ENCODE results near the gene CYSRT1.
A peak's percentile ranks its signal among the peaks of the same experiment; 100 is the strongest.

The CYSRT1 gene

DNA sequence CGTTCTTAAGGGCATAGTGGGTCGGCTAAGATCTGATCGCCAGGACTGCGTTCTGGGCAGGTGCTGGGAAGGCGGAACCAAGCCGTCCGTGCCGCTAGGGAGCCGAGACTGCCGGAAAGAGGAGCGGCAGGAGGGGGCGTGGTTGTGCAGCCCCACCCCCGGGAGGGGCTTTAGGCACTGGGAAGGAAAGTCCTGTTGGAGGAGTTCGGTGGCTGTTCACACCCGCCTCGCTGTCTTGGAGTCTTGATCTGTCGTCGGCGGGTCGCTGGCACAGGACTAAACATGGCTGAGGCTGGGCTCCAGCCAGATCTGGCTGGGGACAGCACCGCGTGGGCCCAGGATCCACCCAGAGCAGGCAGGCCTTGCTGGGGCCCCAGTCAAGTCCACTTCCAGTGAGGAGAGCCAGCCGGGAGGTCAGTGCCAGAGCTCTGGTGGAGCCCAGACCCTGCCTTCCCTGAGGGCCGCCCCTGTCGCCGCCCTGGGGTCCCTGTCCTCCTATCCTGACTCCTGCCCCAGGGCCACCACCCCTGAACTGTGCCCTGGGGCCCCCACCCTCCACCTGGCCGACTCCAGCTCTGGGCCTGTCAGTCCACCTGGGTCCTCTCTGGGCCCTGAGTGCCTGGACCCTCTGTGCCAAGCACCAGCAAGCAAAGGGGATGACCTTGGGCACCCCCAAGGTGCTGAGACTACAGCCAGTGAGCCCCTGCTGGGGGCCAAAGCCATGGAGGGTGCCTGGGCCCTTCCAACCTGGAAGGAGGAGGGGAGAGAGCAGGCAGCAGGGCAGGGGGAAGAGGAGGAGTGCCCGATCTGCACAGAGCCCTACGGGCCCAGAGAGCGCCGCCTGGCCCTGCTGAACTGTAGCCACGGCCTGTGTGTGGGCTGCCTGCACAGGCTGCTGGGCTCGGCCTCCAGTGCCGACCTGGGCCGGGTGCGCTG, 7.4 kb upstream of the CYSRT1 start:
- peak; percentile 55 for DNase-seq (ENCODE audit: extremely low spot score)
- POLR2A ChIA-PET = interaction anchor here (0.9 to 3.8 kb wide), 5 partner anchors 13 to 28 kb away, joined by 3 to 16 read pairs (median 3); partner anchors contain the start of genes NDOR1, TMEM203 and TPRN
- CTCF ChIA-PET = no interaction called here
- TF ChIP-seq SP1 (IDR thresholded peaks at IDR 0.05) (no peak), BHLHE40 (IDR thresholded peaks at IDR 0.05; ENCODE audit: borderline replicate concordance) (no peak), ZNF384 (IDR thresholded peaks at IDR 0.05) (no peak), LEF1 (IDR thresholded peaks at IDR 0.05; ENCODE audit: borderline replicate concordance) (no peak), FOXK2 (IDR thresholded peaks at IDR 0.05) (no peak), TARDBP (IDR thresholded peaks at IDR 0.05) (no peak)
- TF ChIP-seq, protein P1, sequence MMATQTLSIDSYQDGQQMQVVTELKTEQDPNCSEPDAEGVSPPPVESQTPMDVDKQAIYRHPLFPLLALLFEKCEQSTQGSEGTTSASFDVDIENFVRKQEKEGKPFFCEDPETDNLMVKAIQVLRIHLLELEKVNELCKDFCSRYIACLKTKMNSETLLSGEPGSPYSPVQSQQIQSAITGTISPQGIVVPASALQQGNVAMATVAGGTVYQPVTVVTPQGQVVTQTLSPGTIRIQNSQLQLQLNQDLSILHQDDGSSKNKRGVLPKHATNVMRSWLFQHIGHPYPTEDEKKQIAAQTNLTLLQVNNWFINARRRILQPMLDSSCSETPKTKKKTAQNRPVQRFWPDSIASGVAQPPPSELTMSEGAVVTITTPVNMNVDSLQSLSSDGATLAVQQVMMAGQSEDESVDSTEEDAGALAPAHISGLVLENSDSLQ (IDR thresholded peaks at IDR 0.05) = no peak

DNA sequence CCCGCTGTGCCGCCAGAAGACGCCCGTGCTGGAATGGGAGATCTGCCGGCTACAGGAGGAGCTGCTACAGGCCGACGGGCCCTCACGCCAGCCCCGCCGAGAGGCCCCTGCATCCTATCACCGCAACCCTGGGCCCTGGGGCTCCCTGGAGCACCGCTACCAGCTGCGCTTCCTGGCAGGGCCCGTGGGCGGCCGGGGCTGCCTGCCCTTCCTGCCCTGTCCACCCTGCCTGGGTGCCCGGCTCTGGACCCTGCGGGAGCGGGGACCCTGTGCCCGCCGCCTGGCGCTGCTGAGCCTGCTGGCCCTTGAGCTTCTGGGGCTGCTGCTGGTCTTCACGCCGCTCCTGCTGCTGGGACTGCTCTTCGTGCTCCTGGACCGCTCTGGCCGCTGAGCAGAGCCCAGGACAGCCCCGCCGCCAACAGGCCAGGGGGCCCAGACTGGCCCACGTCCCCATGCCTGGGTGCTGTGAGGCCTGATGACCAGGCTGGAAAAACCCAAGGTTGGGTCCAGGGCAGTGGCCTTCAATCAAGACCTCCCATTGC, 6.7 kb upstream of the CYSRT1 start:
- ChIA-PET POLR2A (interaction anchor here (1.7 kb wide), 1 partner anchor 14 kb away, joined by 5 read pairs; the partner anchor contains the start of genes NDOR1 and TMEM203), CTCF (no interaction called here)
- DNase-seq (ENCODE audit: extremely low spot score) = no peak
- TF ChIP-seq ZNF384 (IDR thresholded peaks at IDR 0.05) (no peak), TARDBP (IDR thresholded peaks at IDR 0.05) (no peak), CTBP1 (IDR thresholded peaks at IDR 0.05; ENCODE audit: borderline replicate concordance) (no peak), FOXM1 (IDR thresholded peaks at IDR 0.05; ENCODE audit: borderline replicate concordance) (no peak), HDGF (IDR thresholded peaks at IDR 0.05; ENCODE audit: borderline replicate concordance) (no peak), SUZ12 (IDR thresholded peaks at IDR 0.05) (no peak), ARNT (IDR thresholded peaks at IDR 0.05) (no peak), LEF1 (IDR thresholded peaks at IDR 0.05; ENCODE audit: borderline replicate concordance) (no peak), L3MBTL2 (conservative IDR thresholded peaks at IDR 0.05) (no peak), SP1 (IDR thresholded peaks at IDR 0.05) (no peak), BHLHE40 (IDR thresholded peaks at IDR 0.05; ENCODE audit: borderline replicate concordance) (no peak), ELF4 (IDR thresholded peaks at IDR 0.05) (no peak), FOXA1 (IDR thresholded peaks at IDR 0.05) (no peak), NFRKB (IDR thresholded peaks at IDR 0.05) (no peak), FOXK2 (IDR thresholded peaks at IDR 0.05) (no peak)
- TF ChIP-seq, protein P1 (IDR thresholded peaks at IDR 0.05) = no peak

DNA sequence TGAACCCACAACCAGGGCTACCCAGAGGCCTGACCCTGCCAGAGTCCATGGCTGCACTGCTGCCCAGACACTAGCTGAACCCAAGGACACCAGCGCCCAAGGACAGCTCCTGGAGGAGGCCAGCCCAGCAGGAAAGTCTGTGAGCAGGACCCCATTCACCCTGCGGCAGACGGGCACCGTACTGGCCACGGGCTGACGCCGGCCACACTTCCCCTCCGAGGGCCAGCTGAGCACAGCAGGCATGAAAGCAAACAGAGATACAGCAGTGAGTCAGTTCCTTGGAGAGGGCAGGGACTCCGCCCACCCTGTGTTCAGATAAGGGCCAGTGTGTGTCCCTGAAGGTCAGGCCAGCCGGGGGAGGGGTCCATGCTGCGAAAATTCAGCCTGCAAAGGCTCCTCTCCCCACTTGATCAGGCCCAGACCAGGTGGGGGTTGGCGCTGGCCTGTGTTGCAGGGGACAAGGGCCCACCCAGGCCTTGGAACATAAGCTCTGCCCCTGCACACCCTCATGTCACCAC, 6.2 kb upstream of the CYSRT1 start:
- DNase-seq (ENCODE audit: extremely low spot score) = no peak
- ChIA-PET CTCF (no interaction called here), POLR2A (interaction anchor here (1.1 to 1.7 kb wide), 2 partner anchors 14 to 30 kb away, joined by 3 to 5 read pairs; partner anchors contain the start of genes ANAPC2, NDOR1, SSNA1 and TMEM203)
- TF ChIP-seq BHLHE40 (IDR thresholded peaks at IDR 0.05; ENCODE audit: borderline replicate concordance) (no peak), TARDBP (IDR thresholded peaks at IDR 0.05) (no peak), FOXK2 (IDR thresholded peaks at IDR 0.05) (no peak), NFRKB (IDR thresholded peaks at IDR 0.05) (no peak), FOXA1 (IDR thresholded peaks at IDR 0.05) (no peak), ARNT (IDR thresholded peaks at IDR 0.05) (no peak)
- TF ChIP-seq, protein P1 (IDR thresholded peaks at IDR 0.05) = no peak

DNA sequence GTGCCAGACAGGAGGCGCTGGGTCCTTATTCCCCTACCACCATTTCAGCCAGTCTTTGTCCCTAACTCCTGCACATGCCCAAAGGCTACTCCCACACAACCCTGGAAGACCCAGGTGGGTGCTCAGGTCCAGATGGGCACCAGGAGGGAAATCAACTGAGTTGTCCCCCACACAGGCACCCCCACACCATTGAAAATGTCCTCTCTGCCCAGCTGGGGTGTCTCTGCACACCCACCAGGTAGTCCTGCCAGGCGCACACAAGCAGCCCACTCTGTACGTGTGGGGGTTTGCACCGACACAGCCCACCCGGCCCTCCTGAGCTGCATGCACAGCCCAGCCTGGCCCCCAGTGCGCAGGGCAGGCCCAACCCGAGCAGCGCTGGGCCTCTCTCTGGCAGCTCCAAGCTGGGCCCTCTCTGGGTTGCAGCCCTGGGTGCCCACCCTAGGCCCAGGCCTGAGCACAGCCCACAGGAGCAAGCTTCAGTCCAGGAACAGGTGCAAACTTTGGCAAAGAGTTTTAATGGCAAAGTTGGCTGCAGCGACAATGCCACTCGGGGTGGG, 5.1 kb upstream of the CYSRT1 start:
- CTCF ChIA-PET = no interaction called here
- no peak for DNase-seq (ENCODE audit: extremely low spot score)
- TF ChIP-seq CTBP1 (IDR thresholded peaks at IDR 0.05; ENCODE audit: borderline replicate concordance) = no peak
- no peak for TF ChIP-seq FOXM1 (IDR thresholded peaks at IDR 0.05; ENCODE audit: borderline replicate concordance)
- TF ChIP-seq FOXA1 (IDR thresholded peaks at IDR 0.05) = no peak
- TF ChIP-seq L3MBTL2 (conservative IDR thresholded peaks at IDR 0.05) = no peak
- TF ChIP-seq SUZ12 (IDR thresholded peaks at IDR 0.05) = no peak
- TF ChIP-seq LEF1 (IDR thresholded peaks at IDR 0.05; ENCODE audit: borderline replicate concordance) = no peak
- no peak for TF ChIP-seq ARNT (IDR thresholded peaks at IDR 0.05)
- TF ChIP-seq TARDBP (IDR thresholded peaks at IDR 0.05) = no peak
- TF ChIP-seq BHLHE40 (IDR thresholded peaks at IDR 0.05; ENCODE audit: borderline replicate concordance) = no peak
- TF ChIP-seq HDGF (IDR thresholded peaks at IDR 0.05; ENCODE audit: borderline replicate concordance) = no peak
- no peak for TF ChIP-seq NFRKB (IDR thresholded peaks at IDR 0.05)
- no peak for TF ChIP-seq FOXK2 (IDR thresholded peaks at IDR 0.05)
- TF ChIP-seq, protein P1 (IDR thresholded peaks at IDR 0.05) = no peak
- no peak for TF ChIP-seq ELF4 (IDR thresholded peaks at IDR 0.05)
- TF ChIP-seq ZNF384 (IDR thresholded peaks at IDR 0.05) = no peak
- TF ChIP-seq SP1 (IDR thresholded peaks at IDR 0.05) = no peak
- POLR2A ChIA-PET = interaction anchor here (1.1 to 4.4 kb wide), 3 partner anchors 10 to 31 kb away, joined by 3 to 20 read pairs (median 6); partner anchors contain the start of genes ANAPC2, SSNA1 and TUBB4B

All from HEK293T (cell line).